PC-3 (cell line): ENCODE measurements around the gene SGTA.

Source experiments
- EZH2 ChIP-seq: fragments of 300-600 bp; sonication (generic); IDR thresholded peaks from one replicate; pipeline ENCODE4 v1.6.1; 2017; ENCODE audit warnings: antibody characterized with exemption, mild to moderate bottlenecking, low read length; ENCODE audit not compliant: unreplicated experiment
- EZH2phosphoT487 ChIP-seq: fragments of 300-600 bp; sonication (generic); IDR thresholded peaks from 2 replicates; pipeline ENCODE4 v1.6.1; 2018; ENCODE audit warnings: mild to moderate bottlenecking, antibody characterized with exemption, low read length, borderline replicate concordance
- TF ChIP-seq, protein P1 (sequence below): fragments of 300-600 bp; sonication (generic); conservative IDR thresholded peaks from 2 replicates; pipeline ENCODE4 v1.5.1; 2017; ENCODE audit warnings: antibody characterized with exemption, low read depth, mild to moderate bottlenecking, low read length

DNA sequence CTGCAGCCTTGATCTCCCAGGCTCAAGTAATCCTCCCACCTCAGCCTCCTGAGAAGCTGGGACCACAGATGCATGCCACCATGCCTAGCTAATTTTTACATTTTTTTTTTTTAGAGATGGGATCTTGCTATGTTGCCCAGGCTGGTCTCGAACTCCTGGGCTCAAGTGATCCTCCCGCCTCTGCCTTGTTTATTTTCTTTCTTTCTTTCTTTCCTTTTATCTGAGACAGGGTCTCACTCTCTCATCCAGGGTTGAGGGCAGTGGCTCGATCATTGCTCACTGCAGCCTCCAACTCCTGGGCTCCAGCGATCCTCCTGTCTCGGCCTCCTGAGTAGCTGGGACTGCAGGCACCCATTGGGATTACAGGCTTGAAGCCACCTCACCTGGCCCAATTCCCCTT lies 76.8 kb downstream of the SGTA start:
- TF ChIP-seq, protein P1, sequence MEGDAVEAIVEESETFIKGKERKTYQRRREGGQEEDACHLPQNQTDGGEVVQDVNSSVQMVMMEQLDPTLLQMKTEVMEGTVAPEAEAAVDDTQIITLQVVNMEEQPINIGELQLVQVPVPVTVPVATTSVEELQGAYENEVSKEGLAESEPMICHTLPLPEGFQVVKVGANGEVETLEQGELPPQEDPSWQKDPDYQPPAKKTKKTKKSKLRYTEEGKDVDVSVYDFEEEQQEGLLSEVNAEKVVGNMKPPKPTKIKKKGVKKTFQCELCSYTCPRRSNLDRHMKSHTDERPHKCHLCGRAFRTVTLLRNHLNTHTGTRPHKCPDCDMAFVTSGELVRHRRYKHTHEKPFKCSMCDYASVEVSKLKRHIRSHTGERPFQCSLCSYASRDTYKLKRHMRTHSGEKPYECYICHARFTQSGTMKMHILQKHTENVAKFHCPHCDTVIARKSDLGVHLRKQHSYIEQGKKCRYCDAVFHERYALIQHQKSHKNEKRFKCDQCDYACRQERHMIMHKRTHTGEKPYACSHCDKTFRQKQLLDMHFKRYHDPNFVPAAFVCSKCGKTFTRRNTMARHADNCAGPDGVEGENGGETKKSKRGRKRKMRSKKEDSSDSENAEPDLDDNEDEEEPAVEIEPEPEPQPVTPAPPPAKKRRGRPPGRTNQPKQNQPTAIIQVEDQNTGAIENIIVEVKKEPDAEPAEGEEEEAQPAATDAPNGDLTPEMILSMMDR: no peak
- TF ChIP-seq EZH2 (no peak), EZH2phosphoT487 (no peak)
